Astrocyte of the spinal cord (primary cell): ENCODE results near the gene AKAP6.
"Not testable (repeated sequence)": the region's sequence is repeated elsewhere in the genome, so short reads cannot be mapped to it uniquely, and the experiment has no call there.

Source experiments
- DNase-seq: peaks from one replicate; pipeline ENCODE4 v3.0.0; 2011; ENCODE audit warnings: low read depth, low spot score
- H3K4me3 ChIP-seq: 2 replicates; pipeline ENCODE4 v1.5.1; 2011; ENCODE audit warnings: low read depth, mild to moderate bottlenecking, low read length, moderate library complexity
- CTCF ChIP-seq: IDR thresholded peaks from 2 replicates; pipeline ENCODE4 v1.5.1; 2012; ENCODE audit warnings: low read depth, mild to moderate bottlenecking, low read length, inconsistent platforms
- in situ Hi-C: cut with HindIII; loops from 2 replicates; pipeline ENCODE4 v1.10.0; 2017; ENCODE audit warnings: low sequenced_read_pairs

AKAP6 gene

GRCh38 chr14:32779840-32780239 is 450.7 kb downstream of the AKAP6 start:
- in situ Hi-C loops = no loop called here
- no peak for TF ChIP-seq CTCF
- no peak for DNase-seq
- H3K4me3 ChIP-seq = no peak overlapping the region

- no peak overlapping the region for H3K4me3 ChIP-seq
- in situ Hi-C loops = no loop called here
- no peak for TF ChIP-seq CTCF
- no peak for DNase-seq
Measured at GRCh38 chr14:32784405-32784804, 455.3 kb downstream of the AKAP6 start.

GRCh38 chr14:32785585-32785984 is 456.5 kb downstream of the AKAP6 start:
- no peak for DNase-seq
- in situ Hi-C loops = no loop called here
- no peak for TF ChIP-seq CTCF
- no peak overlapping the region for H3K4me3 ChIP-seq

- TF ChIP-seq CTCF = no peak
- H3K4me3 ChIP-seq = no peak overlapping the region
- in situ Hi-C loops = no loop called here
- no peak for DNase-seq
Measured at GRCh38 chr14:32786886-32787285, 457.8 kb downstream of the AKAP6 start.

GRCh38 chr14:32793033-32793432 is 463.9 kb downstream of the AKAP6 start:
- in situ Hi-C loops, DNase-seq, H3K4me3 ChIP-seq: not testable (repeated sequence)

GRCh38 chr14:32800320-32800719 is 471.2 kb downstream of the AKAP6 start:
- no peak overlapping the region for H3K4me3 ChIP-seq
- in situ Hi-C loops = no loop called here
- TF ChIP-seq CTCF = no peak
- DNase-seq = no peak

- no peak for TF ChIP-seq CTCF
- in situ Hi-C loops = no loop called here
- H3K4me3 ChIP-seq = no peak overlapping the region
Measured at GRCh38 chr14:32802295-32802694, 473.2 kb downstream of the AKAP6 start.

More at GRCh38 chr14:32802295-32802694, 473.2 kb downstream of the AKAP6 start:
- DNase-seq = no peak
